A549 (cell line): Measurements from ENCODE around the gene HELZ2.

ENCODE experiments used
- CTCF ChIP-seq: fragments of >200 bp; sonication (Bioruptor Twin); formaldehyde crosslinking; IDR thresholded peaks from 3 replicates; pipeline ENCODE4 v1.5.1; 2016
- JUN ChIP-seq, 2 experiments: fragments of >200 bp; sonication (Bioruptor Twin); formaldehyde crosslinking; IDR thresholded peaks; 2 replicates in 1 of 2; 3 replicates in 1 of 2; pipeline ENCODE4 v1.6.1; 2016 to 2017
- POLR2A ChIP-seq: IDR thresholded peaks from 2 replicates; pipeline ENCODE4 v1.6.1; 2012; ENCODE audit warnings: mild to moderate bottlenecking, low read length

- no peak for TF ChIP-seq JUN (IDR thresholded peaks at IDR 0.05)
- no peak for TF ChIP-seq POLR2A
- TF ChIP-seq CTCF: no peak
Measured at GRCh38 chr20:63610581-63611435, 36.8 kb upstream of the HELZ2 start.
